GM19239 (cell line): ENCODE data around the gene LBR.

Experiments
- DNase-seq: peaks from one replicate; pipeline ENCODE4 v3.0.0; 2011; ENCODE audit warnings: low spot score; ENCODE audit not compliant: insufficient read length
- FAIRE-seq: peaks from 2 replicates; lab custom pipeline; 2011; peaks lifted over from hg19 to GRCh38; lab: Jason Lieb, UNC

The LBR gene

GRCh38 chr1:225464851-225465792, 37.3 kb upstream of the LBR start:
- DNase-seq: no peak
- no peak for FAIRE-seq

- no peak for FAIRE-seq
- DNase-seq: no peak
Observed at GRCh38 chr1:225462714-225463574, 35.1 kb upstream of the LBR start.

GRCh38 chr1:225462429-225462713, 34.5 kb upstream of the LBR start:
- DNase-seq: no peak
- FAIRE-seq: no peak

GRCh38 chr1:225461533-225462428, 33.9 kb upstream of the LBR start:
- DNase-seq (no peak), FAIRE-seq (no peak)

GRCh38 chr1:225460737-225461532, 33.1 kb upstream of the LBR start:
- no peak for FAIRE-seq

GRCh38 chr1:225460021-225460736, 32.3 kb upstream of the LBR start:
- no peak for FAIRE-seq

More at GRCh38 chr1:225460737-225461532, 33.1 kb upstream of the LBR start:
- DNase-seq: no peak

GRCh38 chr1:225458222-225458631, 30.4 kb upstream of the LBR start:
- no peak for DNase-seq
- FAIRE-seq: no peak

More at GRCh38 chr1:225460021-225460736, 32.3 kb upstream of the LBR start:
- no peak for DNase-seq

GRCh38 chr1:225454733-225455132, 26.9 kb upstream of the LBR start:
- no peak for DNase-seq
- no peak for FAIRE-seq

GRCh38 chr1:225453797-225454648, 26.2 kb upstream of the LBR start:
- FAIRE-seq (no peak), DNase-seq (no peak)

- DNase-seq (no peak), FAIRE-seq (no peak)
Observed at GRCh38 chr1:225451840-225452515, 24.1 kb upstream of the LBR start.

- FAIRE-seq (no peak), DNase-seq (no peak)
Observed at GRCh38 chr1:225451340-225451739, 23.5 kb upstream of the LBR start.

- DNase-seq: no peak
- FAIRE-seq: no peak
Observed at GRCh38 chr1:225450491-225451191, 22.8 kb upstream of the LBR start.

- FAIRE-seq (no peak), DNase-seq (no peak)
Observed at GRCh38 chr1:225449774-225450173, 21.9 kb upstream of the LBR start.

- DNase-seq (no peak), FAIRE-seq (no peak)
Observed at GRCh38 chr1:225449261-225449660, 21.4 kb upstream of the LBR start.

- no peak for DNase-seq
- FAIRE-seq: no peak
Observed at GRCh38 chr1:225448146-225448805, 20.4 kb upstream of the LBR start.

- DNase-seq (no peak), FAIRE-seq (no peak)
Observed at GRCh38 chr1:225447650-225448089, 19.8 kb upstream of the LBR start.
